NCI-H1105 treated with DMSO at 0.1 percent for 48 hours (cell line): ENCODE measurements around the gene FAM227A.
"Not testable (repeated sequence)": the region's sequence is repeated elsewhere in the genome, so short reads cannot be mapped to it uniquely, and the experiment has no call there.

Experiments
- DNase-seq: peaks from one replicate; lab custom pipeline; 2025; lab: John Stamatoyannopoulos, UW

Gene FAM227A

GRCh38 chr22:38611559-38611958 is 44.6 kb downstream of the FAM227A start:
- no peak for DNase-seq

GRCh38 chr22:38610234-38610633 is 46.0 kb downstream of the FAM227A start:
- no peak for DNase-seq

- DNase-seq, result no peak
These were observed 47.0 kb downstream of the FAM227A start for GRCh38 chr22:38608992-38609750.

- no peak for DNase-seq
These were observed 48.5 kb downstream of the FAM227A start for GRCh38 chr22:38607680-38608079.

GRCh38 chr22:38602166-38602565 is 54.0 kb downstream of the FAM227A start:
- DNase-seq, result no peak

- no peak for DNase-seq
These were observed 54.9 kb downstream of the FAM227A start for GRCh38 chr22:38601221-38601764.

- no peak for DNase-seq
These were observed 56.7 kb downstream of the FAM227A start for GRCh38 chr22:38599466-38599865.

- DNase-seq, result not testable (repeated sequence)
These were observed 73.3 kb downstream of the FAM227A start for GRCh38 chr22:38582923-38583322.

GRCh38 chr22:38578505-38578904 is 77.7 kb downstream of the FAM227A start:
- DNase-seq, result no peak

- peak; percentile 28 for DNase-seq
These were observed 84.1 kb downstream of the FAM227A start for GRCh38 chr22:38572065-38572464.

GRCh38 chr22:38570779-38571364 is 85.3 kb downstream of the FAM227A start:
- peak; percentile 53 for DNase-seq

- DNase-seq, result peak; percentile 79
These were observed 86.0 kb downstream of the FAM227A start, which contains the start of gene DMC1 for GRCh38 chr22:38569972-38570778. Gene DMC1, minus strand, starts transcription at chr22:38570183. Its CDS starts 1,927 bp downstream, at chr22:38568256.

GRCh38 chr22:38569181-38569971 is 86.8 kb downstream of the FAM227A start:
- no peak for DNase-seq

- DNase-seq, result no peak
These were observed 88.5 kb downstream of the FAM227A start for GRCh38 chr22:38567531-38568285.

- peak; percentile 30 for DNase-seq
These were observed 89.3 kb downstream of the FAM227A start for GRCh38 chr22:38566726-38567504.

GRCh38 chr22:38565441-38565840 is 90.8 kb downstream of the FAM227A start:
- DNase-seq, result no peak

GRCh38 chr22:38564669-38565068 is 91.5 kb downstream of the FAM227A start:
- DNase-seq, result no peak

GRCh38 chr22:38554281-38554680 is 101.9 kb downstream of the FAM227A start:
- DNase-seq, result no peak

- DNase-seq, result no peak
These were observed 106.9 kb downstream of the FAM227A start for GRCh38 chr22:38549101-38549894.
